HepG2 (cell line): ENCODE data around the gene C5AR1.

ENCODE experiments used
- FOSL1 ChIP-seq: sonication (generic); formaldehyde crosslinking; IDR thresholded peaks from 2 replicates; pipeline ENCODE4 v1.9.0; 2021; ENCODE audit warnings: missing genetic modification reagents, borderline replicate concordance
- GABPB1 ChIP-seq: IDR thresholded peaks from 2 replicates; pipeline ENCODE4 v1.6.1; 2016; ENCODE audit warnings: mild to moderate bottlenecking, missing genetic modification reagents, moderate library complexity, missing compliant biosample characterization
- IRF2 ChIP-seq: IDR thresholded peaks from 2 replicates; pipeline ENCODE4 v1.6.1; 2018; ENCODE audit warnings: missing genetic modification reagents, missing compliant biosample characterization
- KLF6 ChIP-seq: IDR thresholded peaks from 2 replicates; pipeline ENCODE4 v1.8.0; 2016; ENCODE audit warnings: missing biosample characterization, missing genetic modification reagents

- TF ChIP-seq FOSL1 (CRISPR knock-in tag) (no peak), GABPB1 (CRISPR knock-in tag) (no peak), KLF6 (CRISPR knock-in tag) (no peak), IRF2 (CRISPR knock-in tag) (no peak)
Measured at GRCh38 chr19:47331931-47332547, 22.4 kb downstream of the C5AR1 start, which contains the start of gene C5AR2.
